ENCODE results near the gene TUBA4B. TPM values are rescaled to one million over a fixed set of nuclear protein-coding genes. Genes with fewer than 3 reads are reported as not detected.

TUBA4B gene
- total RNA-seq, 1 donor from 2014 or later, result not detected

DNA sequence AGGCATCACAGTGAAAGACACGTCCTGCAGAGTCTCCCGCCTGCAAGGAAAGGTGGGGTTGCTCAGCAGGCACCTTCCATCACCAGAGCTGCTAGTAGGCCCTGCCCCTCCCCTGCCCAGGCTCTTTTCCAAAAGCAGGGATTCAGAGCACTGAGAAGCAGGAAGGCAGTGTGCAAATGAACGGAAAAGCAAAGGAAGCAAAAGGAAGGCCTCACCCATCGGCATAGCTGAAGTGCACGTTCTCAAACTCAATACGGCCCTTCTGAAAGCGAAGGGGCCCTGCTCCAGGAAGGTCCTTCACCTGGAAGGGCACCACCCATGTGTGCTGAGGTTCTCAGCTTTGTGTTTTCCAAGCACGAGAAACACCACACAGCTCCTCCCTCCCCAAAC, 40.0 kb upstream of the TUBA4B start:
- TF ChIP-seq CTCF (IDR thresholded peaks at IDR 0.05), result no peak
- Histone ChIP-seq H3K4me1 (peaks cover 12% of the 10 kb centered on the region), H3K27me3 (no peaks in the 10 kb centered on the region), H3K9me3 (no peaks in the 10 kb centered on the region), H3K4me3 (no peak overlapping the region), H3K36me3 (peaks cover 55% of the 10 kb centered on the region), H3K27ac (no peak overlapping the region)
- ATAC-seq (no peak), DNase-seq (no peak)
- intact Hi-C loops (cut with DNase I), result no loop called here

- ATAC-seq, result no peak
- Histone ChIP-seq H3K36me3 (peaks cover 50% of the 10 kb centered on the region), H3K27me3 (no peaks in the 10 kb centered on the region), H3K9me3 (no peaks in the 10 kb centered on the region), H3K4me3 (no peak overlapping the region), H3K27ac (no peak overlapping the region), H3K4me1 (peaks cover 10% of the 10 kb centered on the region)
- intact Hi-C loops (cut with DNase I), result no loop called here
- DNase-seq, result no peak
- TF ChIP-seq CTCF (IDR thresholded peaks at IDR 0.05), result no peak
These were observed 39.5 kb upstream of the TUBA4B start for GRCh38 chr2:219213486-219214071.

- Histone ChIP-seq H3K27ac (no peak overlapping the region), H3K9me3 (no peaks in the 10 kb centered on the region), H3K4me1 (peaks cover 12% of the 10 kb centered on the region), H3K36me3 (peaks cover 45% of the 10 kb centered on the region), H3K27me3 (no peaks in the 10 kb centered on the region), H3K4me3 (no peak overlapping the region)
- ATAC-seq, result no peak
- intact Hi-C loops (cut with DNase I), result no loop called here
- DNase-seq, result no peak
- TF ChIP-seq CTCF (IDR thresholded peaks at IDR 0.05), result no peak
These were observed 38.9 kb upstream of the TUBA4B start for GRCh38 chr2:219214141-219214540.

- H3K27ac ChIP-seq, result no peak overlapping the region
- no peaks in the 10 kb centered on the region for H3K9me3 ChIP-seq
- peaks cover 19% of the 10 kb centered on the region for H3K4me1 ChIP-seq
- H3K27me3 ChIP-seq, result no peaks in the 10 kb centered on the region
- no peak for TF ChIP-seq CTCF (IDR thresholded peaks at IDR 0.05)
- peaks cover 43% of the 10 kb centered on the region for H3K36me3 ChIP-seq
- intact Hi-C loops (cut with DNase I), result no loop called here
- no peak for DNase-seq
- ATAC-seq, result no peak
- H3K4me3 ChIP-seq, result no peak overlapping the region
These were observed 38.3 kb upstream of the TUBA4B start for GRCh38 chr2:219214786-219215185.

GRCh38 chr2:219215871-219216534, 37.0 kb upstream of the TUBA4B start:
- ATAC-seq (no peak), DNase-seq (no peak)
- H3K4me1 ChIP-seq, result peaks cover 21% of the 10 kb centered on the region
- no peak for TF ChIP-seq CTCF (IDR thresholded peaks at IDR 0.05)
- H3K27me3 ChIP-seq, result no peaks in the 10 kb centered on the region
- intact Hi-C loops (cut with DNase I), result no loop called here
- no peak overlapping the region for H3K4me3 ChIP-seq
- H3K9me3 ChIP-seq, result no peaks in the 10 kb centered on the region
- peaks cover 46% of the 10 kb centered on the region for H3K36me3 ChIP-seq
- no peak overlapping the region for H3K27ac ChIP-seq

All from upper lobe of right lung (tissue), 1 donor.